H9 (cell line): ENCODE measurements around the gene DNAAF1. TPM values are rescaled to one million over a fixed set of nuclear protein-coding genes. Genes with fewer than 3 reads are reported as not detected.
A peak's percentile ranks its signal among the peaks of the same experiment; 100 is the strongest.

Experiments
- DNase-seq: peaks from one replicate; pipeline ENCODE4 v3.0.0-alpha.2; 2017
- H2AFZ ChIP-seq: one replicate; pipeline ENCODE4 v1.6.1; 2013; ENCODE audit warnings: mild to moderate bottlenecking, low read length, control low read depth, moderate library complexity
- H2AK5ac ChIP-seq: 2 replicates; pipeline ENCODE4 v1.6.1; 2013; ENCODE audit warnings: low read length, control low read depth, mixed read lengths; ENCODE audit not compliant: insufficient read length
- H2BK120ac ChIP-seq: one replicate; pipeline ENCODE4 v1.6.1; 2013; ENCODE audit warnings: low read depth, mild to moderate bottlenecking, low read length, control low read depth, inconsistent platforms; ENCODE audit not compliant: poor library complexity, severe bottlenecking
- H2BK12ac ChIP-seq: 2 replicates; pipeline ENCODE4 v1.6.1; 2013; ENCODE audit warnings: low read length, control low read depth, mixed read lengths, low read depth; ENCODE audit not compliant: insufficient read length
- H2BK15ac ChIP-seq: 2 replicates; pipeline ENCODE4 v1.6.1; 2013; ENCODE audit warnings: low read depth, low read length, control low read depth
- H2BK20ac ChIP-seq: one replicate; pipeline ENCODE4 v1.6.1; 2013; ENCODE audit warnings: low read depth, mild to moderate bottlenecking, low read length, control low read depth, inconsistent platforms; ENCODE audit not compliant: poor library complexity, severe bottlenecking
- H2BK5ac ChIP-seq: 2 replicates; pipeline ENCODE4 v1.6.1; 2013; ENCODE audit warnings: low read length, control low read depth, mixed read lengths; ENCODE audit not compliant: insufficient read length
- H3K14ac ChIP-seq: 2 replicates; pipeline ENCODE4 v1.6.1; 2013; ENCODE audit warnings: low read length, control low read depth; ENCODE audit not compliant: insufficient read depth
- H3K18ac ChIP-seq: 2 replicates; pipeline ENCODE4 v1.6.1; 2013; ENCODE audit warnings: low read depth, mild to moderate bottlenecking, mixed read lengths, low read length, control low read depth; ENCODE audit not compliant: insufficient read length
- H3K23ac ChIP-seq: 2 replicates; pipeline ENCODE4 v1.6.1; 2013; ENCODE audit warnings: low read length, control low read depth, mixed read lengths, low read depth; ENCODE audit not compliant: insufficient read length
- H3K23me2 ChIP-seq: 2 replicates; pipeline ENCODE4 v1.6.1; 2013; ENCODE audit warnings: low read depth, mild to moderate bottlenecking, mixed read lengths, low read length, control low read depth; ENCODE audit not compliant: insufficient read length, poor library complexity, severe bottlenecking
- H3K27ac ChIP-seq: 2 replicates; pipeline ENCODE4 v1.5.1; 2013; ENCODE audit warnings: low read length, control low read depth, mixed read lengths, low read depth; ENCODE audit not compliant: insufficient read length
- H3K27me3 ChIP-seq: 2 replicates; pipeline ENCODE4 v1.6.1; 2013; ENCODE audit warnings: low read length, control low read depth, inconsistent platforms; ENCODE audit not compliant: insufficient read depth
- H3K4ac ChIP-seq: 2 replicates; pipeline ENCODE4 v1.6.1; 2013; ENCODE audit warnings: low read depth, mild to moderate bottlenecking, control low read depth, inconsistent platforms, low read length, moderate library complexity
- H3K4me1 ChIP-seq: 2 replicates; pipeline ENCODE4 v1.6.1; 2013; ENCODE audit warnings: low read length, control low read depth, inconsistent platforms; ENCODE audit not compliant: insufficient read depth
- H3K4me2 ChIP-seq: 2 replicates; pipeline ENCODE4 v1.6.1; 2013; ENCODE audit warnings: low read length, control low read depth, mixed read lengths; ENCODE audit not compliant: insufficient read length, insufficient read depth
- H3K56ac ChIP-seq: 2 replicates; pipeline ENCODE4 v1.6.1; 2013; ENCODE audit warnings: low read depth, mild to moderate bottlenecking, mixed read lengths, low read length, control low read depth; ENCODE audit not compliant: insufficient read length
- H3K79me1 ChIP-seq: 2 replicates; pipeline ENCODE4 v1.6.1; 2013; ENCODE audit warnings: low read depth, mild to moderate bottlenecking, moderate library complexity, low read length, control low read depth, inconsistent platforms; ENCODE audit not compliant: insufficient read depth, poor library complexity, severe bottlenecking
- H3K79me2 ChIP-seq: 2 replicates; pipeline ENCODE4 v1.6.1; 2013; ENCODE audit warnings: low read length, control low read depth, inconsistent platforms; ENCODE audit not compliant: insufficient read depth
- H3K9ac ChIP-seq: 2 replicates; pipeline ENCODE4 v1.6.1; 2013; ENCODE audit warnings: low read length, control low read depth, mixed read lengths; ENCODE audit not compliant: insufficient read length; ENCODE audit errors: extremely low read depth
- H3K9me3 ChIP-seq: one replicate; pipeline ENCODE4 v1.6.1; 2013; ENCODE audit warnings: low read depth, low read length, inconsistent platforms; ENCODE audit not compliant: control insufficient read depth
- H3T11ph ChIP-seq: one replicate; pipeline ENCODE4 v1.6.1; 2013; ENCODE audit warnings: mild to moderate bottlenecking, low read length, control low read depth, inconsistent platforms
- H4K20me1 ChIP-seq: one replicate; pipeline ENCODE4 v1.6.1; 2013; ENCODE audit not compliant: control insufficient read depth, insufficient read length, insufficient read depth
- H4K5ac ChIP-seq: 2 replicates; pipeline ENCODE4 v1.6.1; 2013; ENCODE audit warnings: low read depth, mild to moderate bottlenecking, mixed read lengths, low read length, control low read depth; ENCODE audit not compliant: insufficient read length
- H4K8ac ChIP-seq: replicated peaks from 2 replicates; pipeline ENCODE4 v1.6.1; 2013; ENCODE audit warnings: low read length, control low read depth, mixed read lengths, low read depth; ENCODE audit not compliant: insufficient read length
- H4K91ac ChIP-seq: 2 replicates; pipeline ENCODE4 v1.6.1; 2013; ENCODE audit warnings: low read depth, mild to moderate bottlenecking, moderate library complexity, mixed read lengths, low read length, control low read depth; ENCODE audit not compliant: insufficient read length
- H3K27ac Mint-ChIP-seq, 3 experiments: 2 replicates in 2 of 3; 3 replicates in 1 of 3; pipeline ENCODE4 v1.8.0; 2020 to 2021; ENCODE audit warnings: mixed read lengths in 3 of 3, mild to moderate bottlenecking in 1 of 3, moderate library complexity in 1 of 3
- H3K27me3 Mint-ChIP-seq: 2 replicates; pipeline ENCODE4 v1.8.0; 2021; ENCODE audit warnings: low read depth, mild to moderate bottlenecking, moderate library complexity, mixed read lengths
- H3K36me3 Mint-ChIP-seq, 3 experiments: 2 replicates in 2 of 3; 3 replicates in 1 of 3; pipeline ENCODE4 v1.8.0; 2020 to 2021; ENCODE audit warnings: low read depth in 3 of 3, mixed read lengths in 3 of 3; ENCODE audit not compliant: insufficient read depth in 1 of 3
- H3K4me1 Mint-ChIP-seq, 2 experiments: 2 replicates each; pipeline ENCODE4 v1.8.0; 2020; ENCODE audit warnings: mixed read lengths in 2 of 2
- H3K4me3 Mint-ChIP-seq, 2 experiments: 2 replicates in 1 of 2; 3 replicates in 1 of 2; pipeline ENCODE4 v1.8.0; 2020 to 2021; ENCODE audit warnings: mild to moderate bottlenecking in 2 of 2, mixed read lengths in 2 of 2, moderate library complexity in 1 of 2
- H3K9me3 Mint-ChIP-seq, 2 experiments: 2 replicates in 1 of 2; 3 replicates in 1 of 2; pipeline ENCODE4 v1.8.0; 2020; ENCODE audit warnings: mild to moderate bottlenecking in 2 of 2, mixed read lengths in 2 of 2, moderate library complexity in 1 of 2
- WGBS: extraction: QIAGEN DNeasy Blood & Tissue Kit; methylation state at CpG from one replicate; pipeline ENCODE4 v1.1.7; 2013; ENCODE audit warnings: missing lambda C conversion rate, low lambda C conversion rate, mixed read lengths; ENCODE audit not compliant: insufficient read length; ENCODE audit errors: extremely low coverage; 5-methylcytosine and 5-hydroxymethylcytosine counted together
- total RNA-seq: library from RNA; stranded (reverse); gene quantifications from 2 replicates; pipeline ENCODE4 v1.2.1, GENCODE V29; 2021
- TF ChIP-seq, protein P1 (sequence below): fragments of 200-600 bp; sonication (generic); conservative IDR thresholded peaks from 3 replicates; pipeline ENCODE4 v1.8.0; 2021; ENCODE audit warnings: antibody characterized with exemption, mild to moderate bottlenecking

DNAAF1 gene
- total RNA-seq, 1 experiment from 2014 or later: not detected

DNA sequence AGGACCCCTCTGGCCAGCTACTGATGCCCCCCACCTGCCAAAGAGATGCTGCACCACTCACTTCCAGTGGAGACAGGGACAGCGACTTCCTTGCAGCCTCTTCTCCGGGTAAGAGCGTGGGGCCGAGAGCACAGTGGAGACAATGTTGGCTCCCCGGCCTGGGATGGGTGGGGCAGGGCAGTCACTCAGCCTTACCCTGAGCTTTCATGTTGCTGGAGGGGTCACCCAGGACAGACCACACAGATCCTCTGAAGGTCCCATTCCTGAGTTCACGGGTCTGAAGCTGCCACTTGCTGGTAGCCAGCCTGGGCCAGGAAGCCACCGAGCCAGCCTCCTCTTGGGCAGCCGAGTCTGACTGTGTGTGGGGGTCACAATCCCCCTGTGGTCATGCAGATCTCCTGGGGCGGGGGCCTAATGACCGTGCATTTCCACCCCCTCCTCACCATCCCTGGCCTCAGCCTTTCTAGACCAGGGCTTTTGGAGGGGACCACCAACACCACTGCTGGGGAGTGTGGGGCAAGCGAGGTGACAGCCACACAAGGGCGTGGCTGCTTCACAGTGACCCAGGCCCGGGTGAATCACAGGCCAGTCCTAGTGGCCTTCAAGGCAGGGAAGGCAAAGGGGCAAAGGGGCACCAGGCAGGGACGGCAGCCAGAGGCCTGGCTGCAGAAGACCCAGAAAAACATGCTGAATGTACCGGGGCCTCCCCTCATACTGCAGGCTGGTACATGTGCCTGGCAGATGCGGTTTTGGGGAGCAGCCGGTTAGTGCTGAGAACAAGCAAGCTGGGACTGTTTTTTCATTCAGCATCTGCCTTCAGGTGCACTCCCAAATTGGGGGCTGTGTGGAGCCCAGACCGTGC lies 31.3 kb downstream of the DNAAF1 start:
- H3K9me3 ChIP-seq: no peaks in the 10 kb centered on the region
- Mint-ChIP-seq H3K27me3 (peaks cover 5% of the 10 kb centered on the region; the same call in 1 of the 2 replicates), H3K27ac (peak overlapping the region in 2 of 3 experiments; percentile 34 to 66; a peak in 2 of 7 replicates), H3K9me3 (no peaks in the 10 kb centered on the region), H3K36me3 (peaks cover 2 to 26% (median 23%) of the 10 kb centered on the region in 3 experiments; a peak in 6 of 7 replicates), H3K4me3 (no peak overlapping the region), H3K4me1 (peaks cover 4 to 5% of the 10 kb centered on the region in 2 experiments)
- TF ChIP-seq, protein P1, sequence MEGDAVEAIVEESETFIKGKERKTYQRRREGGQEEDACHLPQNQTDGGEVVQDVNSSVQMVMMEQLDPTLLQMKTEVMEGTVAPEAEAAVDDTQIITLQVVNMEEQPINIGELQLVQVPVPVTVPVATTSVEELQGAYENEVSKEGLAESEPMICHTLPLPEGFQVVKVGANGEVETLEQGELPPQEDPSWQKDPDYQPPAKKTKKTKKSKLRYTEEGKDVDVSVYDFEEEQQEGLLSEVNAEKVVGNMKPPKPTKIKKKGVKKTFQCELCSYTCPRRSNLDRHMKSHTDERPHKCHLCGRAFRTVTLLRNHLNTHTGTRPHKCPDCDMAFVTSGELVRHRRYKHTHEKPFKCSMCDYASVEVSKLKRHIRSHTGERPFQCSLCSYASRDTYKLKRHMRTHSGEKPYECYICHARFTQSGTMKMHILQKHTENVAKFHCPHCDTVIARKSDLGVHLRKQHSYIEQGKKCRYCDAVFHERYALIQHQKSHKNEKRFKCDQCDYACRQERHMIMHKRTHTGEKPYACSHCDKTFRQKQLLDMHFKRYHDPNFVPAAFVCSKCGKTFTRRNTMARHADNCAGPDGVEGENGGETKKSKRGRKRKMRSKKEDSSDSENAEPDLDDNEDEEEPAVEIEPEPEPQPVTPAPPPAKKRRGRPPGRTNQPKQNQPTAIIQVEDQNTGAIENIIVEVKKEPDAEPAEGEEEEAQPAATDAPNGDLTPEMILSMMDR: no peak
- no peak overlapping the region for H2BK120ac ChIP-seq
- no peak overlapping the region for H2BK5ac ChIP-seq
- H3K27ac ChIP-seq: no peak overlapping the region
- DNase-seq: no peak
- H2BK15ac ChIP-seq: no peak overlapping the region
- H3K4me1 ChIP-seq: no peaks in the 10 kb centered on the region
- H4K8ac ChIP-seq: no peak overlapping the region
- no peak overlapping the region for H3K4ac ChIP-seq
- H2AFZ ChIP-seq: no peak overlapping the region
- H3K23me2 ChIP-seq: no peaks in the 10 kb centered on the region
- H3K79me1 ChIP-seq: no peaks in the 10 kb centered on the region
- H3K23ac ChIP-seq: no peak overlapping the region
- no peak overlapping the region for H4K5ac ChIP-seq
- H2BK12ac ChIP-seq: no peak overlapping the region
- no peak overlapping the region for H3K18ac ChIP-seq
- H3K9ac ChIP-seq: no peak overlapping the region
- no peaks in the 10 kb centered on the region for H4K20me1 ChIP-seq
- no peaks in the 10 kb centered on the region for H3K27me3 ChIP-seq
- H3K4me2 ChIP-seq: no peak overlapping the region
- no peaks in the 10 kb centered on the region for H3K79me2 ChIP-seq
- H3T11ph ChIP-seq: no peak overlapping the region
- H2AK5ac ChIP-seq: no peak overlapping the region
- no peak overlapping the region; the same call in 1 of the 2 replicates for H3K14ac ChIP-seq
- H3K56ac ChIP-seq: no peak overlapping the region
- no CpG with 5 or more reads among the region's 18 CpGs for WGBS
- no peak overlapping the region for H4K91ac ChIP-seq
- H2BK20ac ChIP-seq: no peak overlapping the region
